ENCODE measurements around the gene PCBD1.

The PCBD1 gene

GRCh38 chr10:70885931-70886903 lies 2.1 kb downstream of the PCBD1 start:
- Histone ChIP-seq H3K4me1 (ENCODE audit: insufficient read depth, low read length) (peaks cover 19% of the 10 kb centered on the region), H3K9ac (ENCODE audit: low read depth, low read length) (no peak overlapping the region), H4K20me1 (ENCODE audit: insufficient read depth, low read length) (no peaks in the 10 kb centered on the region), H3K4me3 (ENCODE audit: low read depth in 1 of 2, low read length in 2 of 2) (no peak overlapping the region), H3K79me2 (ENCODE audit: insufficient read depth, low read length) (no peaks in the 10 kb centered on the region), H3K36me3 (ENCODE audit: insufficient read depth, low read length) (peaks cover 6% of the 10 kb centered on the region; the same call in 1 of the 2 replicates), H3K9me3 (ENCODE audit: insufficient read depth, low read length, severe bottlenecking) (no peaks in the 10 kb centered on the region), H3K27ac (ENCODE audit: low read length) (no peak overlapping the region), H3K4me2 (ENCODE audit: insufficient read depth, low read length) (no peak overlapping the region), H3K27me3 (ENCODE audit: insufficient read depth, low read length, poor library complexity) (no peaks in the 10 kb centered on the region), H2AFZ (ENCODE audit: low read depth, low read length) (no peak overlapping the region)
- no peak for TF ChIP-seq CTCF (IDR thresholded peaks at IDR 0.05; ENCODE audit: borderline replicate concordance, extremely low read depth, low read length, poor library complexity, severe bottlenecking)
- no peak for TF ChIP-seq EZH2 (IDR thresholded peaks at IDR 0.05; ENCODE audit: borderline replicate concordance, low read depth, low read length, severe bottlenecking)
- DNase-seq (no peak), ATAC-seq (ENCODE audit: insufficient read depth, low read depth) (no peak)

- no peak overlapping the region for H3K4me3 ChIP-seq (ENCODE audit: low read depth in 1 of 2, low read length in 2 of 2)
- H3K79me2 ChIP-seq (ENCODE audit: insufficient read depth, low read length): no peaks in the 10 kb centered on the region
- TF ChIP-seq EZH2 (IDR thresholded peaks at IDR 0.05; ENCODE audit: borderline replicate concordance, low read depth, low read length, severe bottlenecking): no peak
- no peak for TF ChIP-seq CTCF (IDR thresholded peaks at IDR 0.05; ENCODE audit: borderline replicate concordance, extremely low read depth, low read length, poor library complexity, severe bottlenecking)
- H3K27me3 ChIP-seq (ENCODE audit: insufficient read depth, low read length, poor library complexity): no peaks in the 10 kb centered on the region
- H3K4me2 ChIP-seq (ENCODE audit: insufficient read depth, low read length): no peak overlapping the region
- no peak overlapping the region for H2AFZ ChIP-seq (ENCODE audit: low read depth, low read length)
- ATAC-seq (ENCODE audit: insufficient read depth, low read depth): no peak
- H3K9me3 ChIP-seq (ENCODE audit: insufficient read depth, low read length, severe bottlenecking): no peaks in the 10 kb centered on the region
- H3K27ac ChIP-seq (ENCODE audit: low read length): no peak overlapping the region
- peaks cover 6% of the 10 kb centered on the region; the same call in 1 of the 2 replicates for H3K36me3 ChIP-seq (ENCODE audit: insufficient read depth, low read length)
- peaks cover 19% of the 10 kb centered on the region for H3K4me1 ChIP-seq (ENCODE audit: insufficient read depth, low read length)
- H3K9ac ChIP-seq (ENCODE audit: low read depth, low read length): no peak overlapping the region
- no peaks in the 10 kb centered on the region for H4K20me1 ChIP-seq (ENCODE audit: insufficient read depth, low read length)
- no peak for DNase-seq
Observed at GRCh38 chr10:70885481-70885880, 2.9 kb downstream of the PCBD1 start.

GRCh38 chr10:70884741-70885140 lies 3.6 kb downstream of the PCBD1 start:
- no peak for ATAC-seq (ENCODE audit: insufficient read depth, low read depth)
- H3K4me1 ChIP-seq (ENCODE audit: insufficient read depth, low read length): peaks cover 19% of the 10 kb centered on the region
- no peak overlapping the region for H3K9ac ChIP-seq (ENCODE audit: low read depth, low read length)
- DNase-seq: no peak
- no peaks in the 10 kb centered on the region for H3K27me3 ChIP-seq (ENCODE audit: insufficient read depth, low read length, poor library complexity)
- no peaks in the 10 kb centered on the region for H4K20me1 ChIP-seq (ENCODE audit: insufficient read depth, low read length)
- H3K9me3 ChIP-seq (ENCODE audit: insufficient read depth, low read length, severe bottlenecking): no peaks in the 10 kb centered on the region
- no peak overlapping the region for H3K4me2 ChIP-seq (ENCODE audit: insufficient read depth, low read length)
- H3K36me3 ChIP-seq (ENCODE audit: insufficient read depth, low read length): peaks cover 6% of the 10 kb centered on the region; the same call in 1 of the 2 replicates
- H3K79me2 ChIP-seq (ENCODE audit: insufficient read depth, low read length): no peaks in the 10 kb centered on the region
- TF ChIP-seq CTCF (IDR thresholded peaks at IDR 0.05; ENCODE audit: borderline replicate concordance, extremely low read depth, low read length, poor library complexity, severe bottlenecking): no peak
- no peak for TF ChIP-seq EZH2 (IDR thresholded peaks at IDR 0.05; ENCODE audit: borderline replicate concordance, low read depth, low read length, severe bottlenecking)
- no peak overlapping the region for H3K27ac ChIP-seq (ENCODE audit: low read length)
- H3K4me3 ChIP-seq (ENCODE audit: low read depth in 1 of 2, low read length in 2 of 2): no peak overlapping the region
- no peak overlapping the region for H2AFZ ChIP-seq (ENCODE audit: low read depth, low read length)

Measured in DND-41 (cell line).